HG03520 (cell line): ENCODE measurements around the gene BBS12.
"Not testable (repeated sequence)": the region's sequence is repeated elsewhere in the genome, so short reads cannot be mapped to it uniquely, and the experiment has no call there.

ENCODE experiments used
- ATAC-seq: cut with Tn5 transposase; IDR thresholded peaks from one replicate; pipeline ENCODE4 v1.9.1; 2021; ENCODE audit warnings: mild to moderate bottlenecking, moderate library complexity; ENCODE audit not compliant: unreplicated experiment

Gene BBS12

DNA sequence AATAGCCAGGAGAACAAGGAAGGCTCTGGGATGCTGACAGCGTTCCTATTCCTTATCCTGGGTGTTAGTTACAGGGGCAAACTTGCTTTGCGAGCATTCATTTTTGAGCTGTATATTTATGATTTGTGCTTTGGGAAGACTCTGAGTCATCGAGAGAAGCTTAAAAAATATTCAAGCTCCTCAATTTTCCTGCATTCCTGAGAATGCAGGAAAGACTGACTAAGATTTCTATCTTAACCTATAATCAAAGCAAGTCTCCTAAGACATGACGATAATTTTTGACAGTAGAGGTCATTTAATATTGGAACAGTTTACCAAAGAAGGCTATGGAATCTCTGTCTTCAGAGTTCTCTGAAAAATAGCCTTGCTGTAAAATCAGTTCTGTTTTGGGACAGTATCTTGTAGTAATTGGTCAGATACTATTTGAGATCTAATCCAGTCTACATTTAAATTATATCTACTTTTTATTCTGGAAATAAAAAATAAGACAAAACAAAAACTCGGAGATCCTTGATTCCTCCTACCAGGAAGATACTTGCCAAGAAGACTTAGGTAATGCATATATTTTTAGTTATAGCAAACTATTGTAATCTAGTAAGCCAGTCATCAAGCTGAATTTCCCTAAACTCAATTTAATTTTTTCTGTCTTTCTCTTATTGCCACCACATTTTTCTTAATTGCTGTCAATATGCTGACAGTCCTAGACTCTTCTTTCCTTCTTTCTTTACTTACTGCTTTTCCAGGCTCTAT is 31.7 kb downstream of the BBS12 start:
- ATAC-seq = no peak

DNA sequence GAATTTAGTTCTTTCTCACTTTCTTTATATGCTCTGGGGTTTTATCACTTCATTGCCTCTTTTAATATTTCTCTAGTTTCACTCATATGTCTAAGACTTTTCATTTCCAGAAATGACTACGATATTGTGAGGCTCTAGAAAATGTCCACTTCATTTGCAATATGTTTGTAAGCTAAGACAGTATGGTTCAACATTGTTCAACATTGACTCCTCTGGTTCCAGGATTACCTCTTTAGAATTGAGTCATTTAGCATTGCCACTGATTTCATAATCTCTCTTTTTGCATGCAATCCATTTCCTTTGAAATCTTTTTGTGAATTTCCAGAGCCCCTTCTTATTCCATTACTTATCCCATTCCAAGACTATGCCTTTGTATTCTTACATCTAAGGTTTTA is 32.3 kb downstream of the BBS12 start:
- peak; percentile 86 for ATAC-seq

DNA sequence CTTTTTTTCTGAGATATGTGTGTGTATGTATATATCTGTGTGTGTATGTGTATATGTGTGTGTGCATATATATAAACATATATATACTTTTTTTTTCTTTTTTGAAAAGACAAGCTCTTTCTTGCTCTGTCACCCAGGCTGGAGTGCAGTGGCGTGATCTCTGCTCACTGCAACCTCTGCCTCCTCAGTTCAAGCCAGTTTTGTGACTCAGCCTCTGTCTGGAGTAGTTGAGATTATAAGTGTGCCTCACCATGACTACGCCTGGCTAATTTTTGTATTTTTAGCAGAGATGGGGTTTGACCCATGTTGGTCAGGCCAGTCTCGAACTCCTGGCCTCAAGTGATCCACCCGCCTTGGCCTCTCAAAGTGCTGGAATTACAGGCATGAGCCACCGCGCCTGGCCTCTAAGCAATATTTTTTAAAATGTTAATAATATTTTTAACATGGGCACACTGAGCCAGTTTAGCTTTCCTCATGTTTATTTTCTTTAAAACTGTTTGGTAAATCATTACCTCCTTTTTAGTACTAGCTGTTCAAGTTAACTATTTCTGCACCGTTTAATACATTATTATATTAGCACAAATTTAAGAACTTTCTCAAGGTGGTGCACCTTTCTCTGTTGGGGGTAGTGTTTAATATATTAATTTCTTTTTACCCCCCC is 33.3 kb downstream of the BBS12 start:
- ATAC-seq = no peak

DNA sequence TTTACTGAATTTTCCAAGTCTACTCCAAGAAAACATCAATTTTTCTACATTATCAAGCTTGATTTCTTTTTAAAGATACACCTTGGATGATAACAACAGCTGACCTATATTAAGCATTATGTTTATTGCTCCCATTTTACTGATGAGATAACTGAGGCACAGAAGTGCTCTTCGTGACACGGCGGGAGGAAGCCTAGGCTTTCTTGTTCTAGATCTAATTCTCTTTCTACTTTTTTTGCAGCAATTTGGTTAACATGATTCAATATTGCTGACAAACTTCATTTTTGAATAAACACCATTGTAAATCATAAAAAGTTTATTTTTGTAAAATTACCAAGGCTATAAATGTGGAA is 33.8 kb downstream of the BBS12 start:
- ATAC-seq = no peak

DNA sequence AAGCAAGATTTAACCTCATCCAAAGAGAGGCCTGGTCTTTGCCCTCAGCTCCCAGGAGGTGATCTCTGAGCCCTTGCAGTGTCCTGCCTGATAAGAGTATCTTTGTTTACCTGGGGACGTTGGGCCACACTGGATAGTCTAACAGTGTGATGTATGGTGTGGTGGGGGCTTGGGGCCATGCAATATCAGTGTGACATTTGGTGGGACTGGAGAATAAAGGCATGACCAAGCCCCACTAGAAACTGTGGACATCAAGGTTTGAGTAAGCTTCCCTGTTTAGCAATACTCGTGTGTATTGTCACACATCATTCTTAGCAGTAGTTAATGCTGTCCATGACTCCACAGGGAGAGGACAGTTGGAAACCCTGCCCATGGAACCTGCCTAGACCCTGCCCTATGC is 34.4 kb downstream of the BBS12 start:
- no peak for ATAC-seq

DNA sequence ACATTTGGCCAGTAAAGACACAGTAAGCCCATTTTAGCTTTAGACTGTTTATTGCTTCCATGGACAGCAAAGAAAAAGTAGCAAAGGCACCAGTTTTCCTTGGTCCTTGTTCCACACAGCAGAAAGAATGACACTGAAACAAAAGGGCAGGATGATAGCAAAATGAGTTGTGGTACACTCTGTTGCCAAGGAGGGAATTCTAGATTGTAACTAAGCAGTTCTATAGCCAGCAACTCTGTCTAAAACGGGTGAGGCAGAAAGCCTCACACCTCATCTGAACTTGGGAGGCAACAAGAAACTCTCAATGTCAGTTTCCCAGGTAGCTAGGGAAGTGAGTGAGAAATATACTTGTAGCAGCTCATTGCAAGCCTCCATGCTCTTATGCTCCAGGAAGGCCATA is 39.2 kb downstream of the BBS12 start:
- ATAC-seq = no peak

DNA sequence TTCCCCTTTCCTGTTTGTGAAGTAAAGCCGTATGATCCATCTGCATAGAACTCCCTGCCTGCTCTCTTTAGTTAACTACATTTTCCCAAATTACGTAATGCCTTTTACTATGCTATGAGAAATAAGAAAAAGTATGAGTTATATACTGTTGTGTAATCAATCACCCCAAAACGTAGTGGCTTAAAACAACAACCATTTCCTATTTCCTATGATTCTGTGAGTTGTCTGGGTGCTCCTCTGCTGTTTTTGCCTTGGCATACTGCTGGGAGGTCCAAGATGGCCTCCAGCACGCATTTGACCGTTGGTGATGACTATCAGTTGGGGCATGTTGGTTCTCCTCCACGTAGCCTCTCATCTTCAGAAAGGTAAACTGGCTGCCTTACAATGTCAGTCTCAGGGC is 39.8 kb downstream of the BBS12 start:
- ATAC-seq = no peak

DNA sequence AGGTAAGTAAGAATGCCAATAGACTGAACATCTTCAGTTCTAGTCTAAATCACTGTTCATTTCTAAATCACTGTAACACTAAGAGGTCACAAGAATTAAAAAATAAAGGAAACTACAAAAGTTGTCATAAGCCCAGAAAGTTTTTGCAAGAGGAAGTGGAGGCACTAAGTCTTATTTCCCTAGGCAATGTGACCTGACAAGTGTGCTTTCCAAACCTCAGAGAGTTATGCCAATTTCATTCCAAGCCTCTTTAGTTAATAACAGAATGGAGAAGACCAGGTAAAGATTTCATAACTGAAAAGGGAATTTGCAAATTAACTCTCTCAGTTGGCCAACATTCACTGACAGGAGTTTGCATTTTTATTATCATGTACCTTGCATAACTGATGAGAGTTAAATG is 40.5 kb downstream of the BBS12 start:
- no peak for ATAC-seq

DNA sequence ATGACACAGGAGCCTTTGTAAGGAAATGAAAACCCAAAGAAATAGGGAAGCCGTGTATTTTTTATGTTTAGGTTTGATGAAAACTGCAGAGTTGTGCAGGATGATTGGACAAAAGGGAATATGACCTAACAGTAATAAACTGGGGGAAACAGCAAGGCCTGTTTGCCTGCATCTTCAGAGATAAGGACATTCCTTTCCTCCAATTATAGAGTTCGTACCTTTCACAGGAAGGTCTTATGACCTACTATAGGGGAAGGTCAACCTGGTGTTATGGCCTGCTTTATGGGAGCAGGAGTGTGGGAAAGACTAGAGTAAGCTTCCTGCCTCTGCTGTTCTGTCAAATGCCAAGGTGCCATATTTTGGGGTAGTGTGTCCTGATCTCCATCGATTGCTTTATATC is 42.5 kb downstream of the BBS12 start:
- ATAC-seq = no peak

DNA sequence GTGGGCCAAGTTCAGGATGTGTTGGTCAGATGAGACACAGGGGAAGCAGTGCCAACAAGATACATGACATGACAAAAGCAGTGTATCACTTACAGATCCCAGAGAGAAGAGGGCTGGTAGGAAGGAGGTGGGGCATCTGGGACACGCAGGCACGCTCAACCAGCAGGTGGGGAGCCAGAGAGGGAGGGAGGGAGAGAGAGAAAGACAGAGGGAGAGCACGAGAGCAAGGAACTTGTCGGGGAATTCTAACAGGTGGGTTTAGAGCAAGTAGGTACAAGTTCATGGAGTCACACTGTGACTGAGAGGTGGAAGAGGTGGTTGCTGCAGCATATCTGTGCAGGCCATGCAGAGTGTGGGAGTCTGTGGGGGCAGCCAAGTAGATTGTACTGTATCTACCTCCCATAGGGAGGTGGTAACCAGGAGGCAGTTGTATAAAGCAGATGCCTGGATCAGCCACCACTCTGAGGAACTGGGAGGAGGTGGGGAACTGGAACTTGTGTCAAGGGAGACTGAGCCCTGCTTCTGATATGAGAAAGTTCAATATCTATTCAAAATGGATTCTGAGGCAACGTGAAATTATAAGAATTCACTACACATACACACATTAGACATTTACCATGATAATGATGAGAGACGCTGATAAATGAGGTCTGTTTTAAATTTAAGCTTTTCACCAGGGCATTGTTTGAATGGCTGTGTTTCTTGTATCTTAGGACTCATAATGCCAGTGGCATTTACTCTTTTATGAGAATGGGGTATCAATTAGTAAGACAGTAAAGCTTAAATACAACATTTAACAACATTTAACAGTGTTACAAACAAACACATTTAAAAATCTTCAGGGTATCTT is 43.7 kb downstream of the BBS12 start:
- no peak for ATAC-seq

DNA sequence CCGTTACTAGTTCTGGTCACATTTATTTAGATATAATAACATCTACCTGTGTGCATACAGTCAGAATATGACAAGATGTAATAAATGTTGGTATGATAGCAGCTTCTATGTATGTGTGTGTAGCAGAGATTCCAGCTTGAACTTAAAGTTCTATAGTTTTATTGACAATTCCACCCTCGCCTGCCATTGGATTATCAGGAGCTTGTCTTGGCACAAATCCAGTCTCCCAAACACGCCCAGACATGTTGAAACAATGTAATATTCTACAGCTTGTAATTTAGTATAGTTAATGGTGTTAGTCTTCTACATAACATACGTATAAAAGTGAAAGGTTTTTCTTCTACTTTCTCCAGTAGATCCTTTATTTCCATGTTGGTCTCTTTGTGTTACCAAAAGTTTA is 44.4 kb downstream of the BBS12 start:
- ATAC-seq = no peak

DNA sequence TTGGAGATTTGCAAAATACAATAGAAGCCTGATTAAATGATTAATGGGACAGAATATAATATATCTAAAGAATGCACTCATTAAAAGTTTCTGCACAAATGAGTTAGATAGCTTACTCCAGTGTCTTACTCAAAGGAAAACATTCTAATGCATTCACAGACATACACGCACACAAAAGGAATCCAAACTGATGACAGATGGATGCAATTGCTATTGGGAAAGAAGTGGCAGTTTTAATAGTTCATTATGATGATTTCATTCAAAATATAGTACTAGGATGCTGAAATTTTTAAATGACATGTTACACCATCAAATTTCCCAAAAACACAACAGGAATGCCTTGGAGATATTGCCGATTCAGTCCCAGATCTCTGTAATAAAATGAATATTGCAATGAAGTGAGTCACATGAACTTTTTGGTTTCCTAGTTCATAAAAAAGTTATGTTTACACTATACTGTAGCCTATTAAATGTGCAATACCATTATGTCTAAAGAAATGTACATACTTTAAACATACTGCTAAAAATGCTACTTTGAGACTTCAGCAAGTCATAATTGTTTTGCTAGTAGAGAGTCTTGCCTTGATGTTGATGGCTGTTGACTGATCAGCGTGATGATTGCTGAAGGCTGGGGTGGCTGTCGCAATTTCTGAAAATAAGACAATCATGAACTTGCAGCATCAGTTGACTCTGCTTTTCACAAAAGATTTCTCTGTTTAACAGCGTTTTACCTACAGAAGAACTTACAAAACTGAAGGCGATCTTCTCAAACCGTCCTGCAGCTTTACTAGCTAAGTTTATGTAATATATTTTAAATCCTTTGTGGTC is 45.6 kb downstream of the BBS12 start:
- ATAC-seq = no peak

DNA sequence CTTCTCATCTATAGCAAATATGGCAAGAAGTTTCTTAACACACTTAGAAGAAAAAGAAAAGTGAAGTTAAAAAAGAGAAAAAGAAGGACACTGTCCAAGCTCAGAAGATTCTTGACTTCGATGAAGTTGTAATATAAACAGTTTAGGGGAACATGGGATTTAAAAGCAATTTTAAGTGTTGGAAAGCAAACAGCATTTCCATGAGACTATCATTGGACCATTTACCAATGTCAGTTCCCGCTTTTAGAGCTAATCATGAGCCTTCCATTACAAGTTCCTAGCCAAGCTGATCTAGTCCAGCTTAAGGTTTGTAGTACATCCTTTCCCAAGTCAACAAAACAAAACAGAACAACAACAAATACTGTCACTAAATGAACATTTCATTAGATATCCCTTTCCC is 49.0 kb downstream of the BBS12 start:
- ATAC-seq = no peak

DNA sequence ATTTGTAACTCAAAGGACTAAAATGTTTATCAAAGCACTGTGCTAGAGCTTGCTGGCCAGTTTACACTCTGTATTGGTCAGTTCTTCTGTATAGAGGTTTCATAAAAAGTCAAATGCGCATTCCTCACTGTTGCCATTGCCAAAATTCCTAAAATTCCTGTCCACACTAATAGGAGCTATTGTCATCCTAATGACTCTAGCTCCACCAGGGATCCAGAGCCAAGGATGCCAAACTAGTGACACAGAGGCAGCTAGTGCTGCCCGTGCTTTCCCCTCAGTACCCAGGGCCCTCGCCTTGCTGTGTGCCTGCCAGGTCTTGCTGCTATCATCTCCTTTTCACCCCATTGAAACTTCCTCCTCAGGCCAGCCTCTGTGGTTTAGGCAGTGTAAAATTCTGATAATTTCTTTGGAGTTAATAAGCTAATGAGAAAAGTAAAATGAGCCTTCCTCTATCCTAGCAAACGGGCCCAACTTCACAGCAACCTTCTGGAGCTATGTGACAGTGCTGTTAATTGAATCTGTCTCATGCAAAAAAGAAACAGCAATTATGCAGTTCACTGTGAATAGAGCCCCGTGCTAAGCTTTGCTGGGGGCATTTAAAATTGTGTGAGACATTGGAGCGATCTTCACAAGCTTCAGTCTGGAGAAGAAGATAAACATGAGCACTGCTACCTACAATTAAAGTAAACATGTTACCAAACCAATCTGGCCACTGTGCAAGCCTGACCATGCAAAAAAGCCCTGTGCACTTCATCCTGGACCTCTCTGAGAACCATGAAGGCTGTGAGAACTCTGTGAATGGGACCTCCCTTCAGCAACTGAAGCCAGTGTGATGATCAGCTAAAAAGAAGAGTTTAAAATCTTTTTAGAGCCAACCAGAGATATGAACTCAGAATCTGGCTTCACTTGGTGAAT is 51.1 kb downstream of the BBS12 start:
- no peak for ATAC-seq

DNA sequence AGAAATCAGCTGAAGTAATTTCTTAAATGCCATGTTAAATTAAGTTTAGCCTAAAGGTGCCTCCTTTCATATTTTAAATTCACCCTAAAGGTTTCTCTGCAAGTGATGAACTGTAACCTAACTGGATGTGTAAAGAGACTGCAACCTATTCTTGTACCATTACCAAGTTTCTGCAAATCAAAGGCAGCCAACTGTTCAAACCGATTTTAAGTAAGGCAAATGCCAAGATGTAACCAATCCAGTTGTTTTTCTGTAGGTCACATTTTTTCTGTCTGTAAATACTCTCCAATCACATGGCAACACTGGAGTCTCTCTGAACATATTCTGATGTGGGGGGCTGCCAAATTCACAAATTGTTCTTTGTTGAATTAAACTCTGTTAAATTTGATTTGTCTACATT is 51.8 kb downstream of the BBS12 start:
- ATAC-seq = no peak

DNA sequence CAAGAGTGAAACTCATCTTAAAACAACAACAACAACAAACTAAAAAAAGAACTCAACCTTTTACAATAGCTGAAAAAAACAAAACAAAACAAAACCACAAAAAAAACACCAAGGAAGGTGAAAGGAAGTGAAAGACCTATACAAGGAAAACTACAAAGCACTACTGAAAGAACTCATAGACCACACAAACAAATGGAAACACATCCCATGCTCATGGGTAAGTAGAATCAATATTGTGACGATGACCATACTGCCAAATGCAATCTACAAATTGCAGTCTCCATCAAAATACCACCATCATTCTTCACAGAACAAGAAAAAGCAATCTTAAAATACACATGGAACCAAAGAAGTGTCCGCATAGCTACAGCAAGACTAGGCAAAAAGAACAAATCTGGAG is 52.6 kb downstream of the BBS12 start:
- ATAC-seq = no peak

DNA sequence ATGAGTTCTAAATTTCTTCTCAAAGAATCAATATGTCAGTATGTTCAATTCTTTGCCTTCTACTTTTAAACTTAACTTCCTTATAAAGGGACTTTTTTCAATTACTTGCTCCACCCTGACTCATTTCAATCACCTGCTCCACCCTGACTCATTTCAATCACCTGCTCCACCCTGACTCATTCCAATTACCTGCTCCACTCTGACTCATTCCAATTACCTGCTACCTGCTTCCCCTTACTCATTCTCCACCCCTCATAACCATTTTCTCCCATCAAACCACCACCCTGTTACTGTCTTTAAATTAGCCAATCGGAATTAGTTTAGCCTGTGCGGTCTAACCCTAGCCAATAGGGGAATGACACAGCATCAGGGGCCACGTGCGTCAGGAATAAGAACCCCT is 53.8 kb downstream of the BBS12 start:
- not testable (repeated sequence) for ATAC-seq

DNA sequence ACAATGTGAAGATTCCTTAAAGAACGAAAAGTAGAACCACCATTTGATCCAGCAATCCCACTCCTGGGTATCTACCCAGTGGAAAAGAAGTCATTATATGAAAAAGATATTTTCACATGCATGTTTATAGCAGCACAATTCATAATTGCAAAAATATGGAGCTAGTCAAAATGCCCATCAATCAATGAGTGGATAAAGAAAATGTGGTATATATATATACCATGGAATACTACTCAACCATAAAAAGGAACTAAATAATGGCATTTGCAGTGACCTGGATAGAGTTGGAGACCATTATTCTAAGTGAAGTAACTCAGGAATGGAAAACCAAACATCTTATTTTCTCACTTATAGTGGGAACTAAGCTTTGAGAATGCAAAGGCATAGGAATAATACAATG is 54.4 kb downstream of the BBS12 start:
- not testable (repeated sequence) for ATAC-seq

DNA sequence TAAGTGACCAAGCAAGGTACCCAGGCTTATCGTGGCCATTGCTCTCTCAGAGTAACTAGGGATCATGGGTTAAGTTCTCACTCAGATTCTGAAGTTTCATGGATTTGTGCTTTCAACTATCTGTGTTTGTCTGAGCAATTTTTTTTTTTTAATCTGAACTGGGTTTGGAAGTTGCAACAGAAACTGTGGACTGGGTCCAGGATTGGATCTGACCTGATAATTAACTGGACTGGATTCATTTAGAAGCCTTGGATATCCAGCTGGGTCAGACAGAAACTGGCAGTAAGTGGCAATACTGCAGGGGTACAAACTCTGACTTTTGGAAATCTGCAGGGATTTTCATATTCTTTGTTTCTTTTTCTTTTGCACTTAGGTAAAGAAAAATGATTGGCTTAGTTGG is 55.4 kb downstream of the BBS12 start:
- no peak for ATAC-seq

DNA sequence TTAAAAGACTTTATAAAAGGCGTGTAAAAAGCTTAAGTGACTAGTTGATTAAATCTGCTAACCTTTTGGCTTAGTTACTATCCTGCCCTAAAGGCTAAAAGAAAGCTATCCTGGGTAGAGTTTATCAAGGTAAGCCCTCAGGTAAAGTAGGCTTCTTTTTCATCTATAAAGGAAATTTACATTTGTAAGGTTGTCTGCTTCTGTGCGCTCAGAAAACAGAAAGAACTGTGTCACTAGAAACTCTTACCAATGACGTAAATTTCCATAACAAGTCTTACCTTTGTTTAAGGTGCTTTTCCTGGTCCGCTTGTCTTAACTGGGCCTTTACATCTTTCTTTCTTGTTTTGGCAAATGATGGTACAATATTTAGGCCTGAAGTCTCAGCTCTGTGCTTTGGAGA is 56.4 kb downstream of the BBS12 start:
- no peak for ATAC-seq
